ENCODE data around the gene SAP30BP.

Gene SAP30BP

GRCh38 chr17:75724016-75725003 is 57.2 kb downstream of the SAP30BP start:
- H3K4me3 Mint-ChIP-seq = no peak overlapping the region
- peaks cover 17% of the 10 kb centered on the region for H3K27me3 Mint-ChIP-seq
- H3K36me3 Mint-ChIP-seq = no peaks in the 10 kb centered on the region
- ATAC-seq = no peak
- H3K27ac Mint-ChIP-seq = no peak overlapping the region
- H3K4me1 Mint-ChIP-seq = peaks cover 8% of the 10 kb centered on the region
- no peaks in the 10 kb centered on the region for H3K9me3 Mint-ChIP-seq

- Mint-ChIP-seq H3K27me3 (peaks cover 10% of the 10 kb centered on the region), H3K4me3 (no peak overlapping the region), H3K9me3 (no peaks in the 10 kb centered on the region), H3K36me3 (no peaks in the 10 kb centered on the region), H3K27ac (no peak overlapping the region), H3K4me1 (peaks cover 3% of the 10 kb centered on the region)
- no peak for ATAC-seq
These were observed 58.4 kb downstream of the SAP30BP start for GRCh38 chr17:75725504-75725903.

DNA sequence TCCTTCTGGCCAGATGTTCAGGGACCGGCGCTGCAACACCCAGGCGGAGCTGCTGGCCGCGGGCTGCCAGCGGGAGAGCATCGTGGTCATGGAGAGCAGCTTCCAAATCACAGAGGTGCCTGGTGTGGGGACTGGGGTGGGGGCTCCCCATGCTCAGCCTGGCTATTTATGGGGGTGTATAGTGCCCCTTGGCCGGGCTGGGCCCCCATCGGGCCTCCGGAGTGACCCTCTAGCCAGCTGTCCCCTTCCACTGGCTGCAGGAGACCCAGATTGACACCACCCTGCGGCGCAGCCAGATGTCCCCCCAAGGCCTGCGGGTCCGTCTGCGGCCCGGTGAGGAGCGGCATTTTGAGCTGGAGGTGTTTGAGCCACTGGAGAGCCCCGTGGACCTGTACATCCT is 60.3 kb downstream of the SAP30BP start:
- no peaks in the 10 kb centered on the region for H3K9me3 Mint-ChIP-seq
- H3K4me3 Mint-ChIP-seq = no peak overlapping the region
- no peaks in the 10 kb centered on the region for H3K36me3 Mint-ChIP-seq
- no peak for ATAC-seq
- H3K27me3 Mint-ChIP-seq = peaks cover 2% of the 10 kb centered on the region
- H3K27ac Mint-ChIP-seq = no peak overlapping the region
- H3K4me1 Mint-ChIP-seq = no peaks in the 10 kb centered on the region

GRCh38 chr17:75729351-75729750 is 62.2 kb downstream of the SAP30BP start:
- Mint-ChIP-seq H3K27ac (no peak overlapping the region), H3K4me1 (peaks cover 4% of the 10 kb centered on the region), H3K27me3 (no peaks in the 10 kb centered on the region), H3K36me3 (no peaks in the 10 kb centered on the region), H3K9me3 (no peaks in the 10 kb centered on the region), H3K4me3 (no peak overlapping the region)
- ATAC-seq = no peak

- Mint-ChIP-seq H3K4me1 (peaks cover 9% of the 10 kb centered on the region), H3K36me3 (no peaks in the 10 kb centered on the region), H3K27ac (no peak overlapping the region), H3K27me3 (no peaks in the 10 kb centered on the region), H3K9me3 (no peaks in the 10 kb centered on the region), H3K4me3 (no peak overlapping the region)
- no peak for ATAC-seq
These were observed 62.9 kb downstream of the SAP30BP start for GRCh38 chr17:75730065-75730464.

GRCh38 chr17:75731086-75731715 is 64.1 kb downstream of the SAP30BP start:
- H3K27ac Mint-ChIP-seq = no peak overlapping the region
- no peak for ATAC-seq

GRCh38 chr17:75731716-75732498 is 64.8 kb downstream of the SAP30BP start:
- Mint-ChIP-seq H3K27me3 (no peaks in the 10 kb centered on the region), H3K9me3 (no peaks in the 10 kb centered on the region), H3K4me3 (no peak overlapping the region), H3K27ac (no peak overlapping the region), H3K36me3 (no peaks in the 10 kb centered on the region), H3K4me1 (peaks cover 9% of the 10 kb centered on the region)
- ATAC-seq = no peak

More at GRCh38 chr17:75731086-75731715, 64.1 kb downstream of the SAP30BP start:
- H3K27me3 Mint-ChIP-seq = no peaks in the 10 kb centered on the region
- H3K4me3 Mint-ChIP-seq = no peak overlapping the region
- no peaks in the 10 kb centered on the region for H3K9me3 Mint-ChIP-seq
- H3K36me3 Mint-ChIP-seq = no peaks in the 10 kb centered on the region
- H3K4me1 Mint-ChIP-seq = peaks cover 9% of the 10 kb centered on the region

DNA sequence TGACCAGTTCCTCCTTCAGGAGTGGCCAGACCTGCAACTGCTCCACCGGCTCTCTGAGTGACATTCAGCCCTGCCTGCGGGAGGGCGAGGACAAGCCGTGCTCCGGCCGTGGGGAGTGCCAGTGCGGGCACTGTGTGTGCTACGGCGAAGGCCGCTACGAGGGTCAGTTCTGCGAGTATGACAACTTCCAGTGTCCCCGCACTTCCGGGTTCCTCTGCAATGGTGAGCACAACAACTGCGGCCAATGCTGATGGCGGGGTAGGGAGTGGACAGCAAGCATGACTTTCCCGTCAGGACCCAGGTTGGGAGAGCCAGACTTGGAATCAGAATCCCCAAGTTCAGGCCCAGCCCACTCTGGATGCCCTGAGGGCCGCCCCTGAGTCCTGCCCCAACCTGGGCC is 66.3 kb downstream of the SAP30BP start:
- Mint-ChIP-seq H3K4me3 (no peak overlapping the region), H3K9me3 (no peaks in the 10 kb centered on the region), H3K27ac (no peak overlapping the region), H3K36me3 (no peaks in the 10 kb centered on the region), H3K4me1 (peaks cover 18% of the 10 kb centered on the region), H3K27me3 (no peaks in the 10 kb centered on the region)
- no peak for ATAC-seq

DNA sequence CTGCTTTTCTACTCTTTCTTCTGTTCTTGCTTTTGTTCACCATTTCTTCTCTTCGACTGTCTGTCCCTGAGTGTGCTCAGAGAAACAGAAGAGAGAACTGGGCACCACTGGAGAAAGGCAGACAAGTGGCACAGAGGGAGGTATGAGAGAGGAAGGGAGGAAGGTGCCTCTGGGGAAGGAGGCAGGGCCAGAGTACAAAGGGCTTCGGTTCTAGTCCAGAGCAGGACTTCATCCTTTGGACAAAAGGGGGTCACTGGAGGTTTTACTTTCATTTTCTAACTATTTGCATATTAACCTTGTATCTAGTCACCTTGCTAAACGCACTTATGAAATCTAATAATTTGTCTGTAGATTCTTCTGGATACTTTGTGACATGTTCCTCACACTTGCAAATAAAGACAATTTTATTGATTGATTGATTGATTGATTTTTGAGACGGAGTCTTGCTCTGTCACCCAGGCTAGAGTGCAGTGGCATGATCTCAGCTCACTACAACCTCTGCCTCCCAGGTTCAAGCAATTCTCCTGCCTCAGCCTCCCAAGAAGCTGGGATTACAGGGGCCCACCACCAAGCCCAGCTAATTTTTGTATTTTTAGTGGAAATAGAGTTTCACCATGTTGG is 67.6 kb downstream of the SAP30BP start:
- Mint-ChIP-seq H3K36me3 (no peaks in the 10 kb centered on the region), H3K9me3 (no peaks in the 10 kb centered on the region), H3K27ac (peak overlapping the region; percentile 45), H3K4me3 (no peak overlapping the region), H3K4me1 (peaks cover 19% of the 10 kb centered on the region), H3K27me3 (no peaks in the 10 kb centered on the region)
- no peak for ATAC-seq

GRCh38 chr17:75736173-75736835 is 69.2 kb downstream of the SAP30BP start:
- ATAC-seq = no peak
- no peak overlapping the region for H3K4me3 Mint-ChIP-seq

GRCh38 chr17:75737133-75737962 is 70.2 kb downstream of the SAP30BP start:
- ATAC-seq = peak; percentile 58
- Mint-ChIP-seq H3K27me3 (no peaks in the 10 kb centered on the region), H3K4me1 (peaks cover 19% of the 10 kb centered on the region), H3K9me3 (no peaks in the 10 kb centered on the region), H3K4me3 (no peak overlapping the region), H3K27ac (peak overlapping the region; percentile 23), H3K36me3 (no peaks in the 10 kb centered on the region)

More at GRCh38 chr17:75736173-75736835, 69.2 kb downstream of the SAP30BP start:
- Mint-ChIP-seq H3K27me3 (no peaks in the 10 kb centered on the region), H3K9me3 (no peaks in the 10 kb centered on the region), H3K36me3 (no peaks in the 10 kb centered on the region), H3K4me1 (peaks cover 19% of the 10 kb centered on the region), H3K27ac (no peak overlapping the region)

GRCh38 chr17:75738218-75738802 is 71.2 kb downstream of the SAP30BP start:
- H3K27me3 Mint-ChIP-seq = no peaks in the 10 kb centered on the region
- peak; percentile 65 for ATAC-seq
- H3K36me3 Mint-ChIP-seq = no peaks in the 10 kb centered on the region
- H3K4me1 Mint-ChIP-seq = peaks cover 19% of the 10 kb centered on the region
- peak overlapping the region; percentile 23 for H3K27ac Mint-ChIP-seq
- H3K9me3 Mint-ChIP-seq = no peaks in the 10 kb centered on the region
- H3K4me3 Mint-ChIP-seq = no peak overlapping the region

- no peak for ATAC-seq
- H3K9me3 Mint-ChIP-seq = no peaks in the 10 kb centered on the region
- no peaks in the 10 kb centered on the region for H3K36me3 Mint-ChIP-seq
- H3K27ac Mint-ChIP-seq = no peak overlapping the region
- no peak overlapping the region for H3K4me3 Mint-ChIP-seq
- H3K27me3 Mint-ChIP-seq = no peaks in the 10 kb centered on the region
- peaks cover 17% of the 10 kb centered on the region for H3K4me1 Mint-ChIP-seq
These were observed 72.0 kb downstream of the SAP30BP start for GRCh38 chr17:75739174-75739573.

Measured in stimulated activated memory B cell treated with anti-CD40 and anti-IgM and Interleukin-4, amounts not matched to agents 10 μg/mL and 1 μg/mL and 100 μg/mL, for 72 hours (primary cell).